ENCODE results near the gene OPN3. TPM values are rescaled to one million over a fixed set of nuclear protein-coding genes. Genes with fewer than 3 reads are reported as not detected.

Gene OPN3
- polyA plus RNA-seq, 1 donor (not counting 4 experiments of a cell fraction or from before 2014, with no cell fraction given) = 48.4 TPM

GRCh38 chr1:241615043-241615974 lies 24.9 kb downstream of the OPN3 start:
- no peaks in the 10 kb centered on the region for H4K20me1 ChIP-seq (ENCODE audit: control insufficient read depth, extremely low read depth, insufficient read depth, low read length)
- H3K9me1 ChIP-seq (ENCODE audit: control insufficient read depth, extremely low read depth, insufficient read depth, low read length) = no peaks in the 10 kb centered on the region
- no peaks in the 10 kb centered on the region for H3K27me3 ChIP-seq (ENCODE audit: control insufficient read depth, extremely low read depth, insufficient read depth, low read length)
- H3K27ac ChIP-seq (ENCODE audit: control insufficient read depth, insufficient read depth, low read length) = no peak overlapping the region
- H2AFZ ChIP-seq (ENCODE audit: control insufficient read depth, low read length) = no peak overlapping the region
- H3K4me1 ChIP-seq (ENCODE audit: control insufficient read depth, extremely low read depth, insufficient read depth, low read length) = peaks cover 25% of the 10 kb centered on the region
- H3K9me3 ChIP-seq (ENCODE audit: control insufficient read depth, low read depth, low read length) = no peaks in the 10 kb centered on the region
- no peak overlapping the region for H3K4me3 ChIP-seq (ENCODE audit: control insufficient read depth in 2 of 3, extremely low read depth in 1 of 3, insufficient read depth in 2 of 3, low read depth in 1 of 3, low read length in 3 of 3)
- no peak for DNase-seq (ENCODE audit: low read depth, low spot score)
- H3K4me2 ChIP-seq (ENCODE audit: control insufficient read depth, extremely low read depth, insufficient read depth, low read depth, low read length) = no peak overlapping the region
- H3K9ac ChIP-seq (ENCODE audit: control insufficient read depth, extremely low read depth, insufficient read depth, low read length) = no peak overlapping the region
- no peaks in the 10 kb centered on the region for H3K36me3 ChIP-seq (ENCODE audit: control insufficient read depth in 2 of 2, extremely low read depth in 1 of 2, insufficient read depth in 2 of 2, low read length in 2 of 2)
- FAIRE-seq = no peak
- H3K79me2 ChIP-seq (ENCODE audit: control insufficient read depth, insufficient read depth, low read length) = no peaks in the 10 kb centered on the region
- TF ChIP-seq CTCF (optimal IDR thresholded peaks at IDR 0.05 in 1 of 3, IDR thresholded peaks at IDR 0.05 in 1 of 3, conservative IDR thresholded peaks at IDR 0.05 in 1 of 3; ENCODE audit: extremely low read depth in 1 of 3, insufficient read depth in 2 of 3, low read length in 3 of 3) (no peak), EZH2 (IDR thresholded peaks at IDR 0.05; ENCODE audit: low read length) (no peak)
- dilution Hi-C loops (cut with MboI; ENCODE audit: extremely low pct_ligation_motif_present, low sequenced_read_pairs) = loop anchor here (25.0 kb wide), 1 partner anchor 222 kb away; the partner anchor contains the start of gene EXO1

- H3K27ac ChIP-seq (ENCODE audit: control insufficient read depth, insufficient read depth, low read length) = no peak overlapping the region
- dilution Hi-C loops (cut with MboI; ENCODE audit: extremely low pct_ligation_motif_present, low sequenced_read_pairs) = loop anchor here (25.0 kb wide), 1 partner anchor 223 kb away; the partner anchor contains the start of gene EXO1
- H3K9me3 ChIP-seq (ENCODE audit: control insufficient read depth, low read depth, low read length) = no peaks in the 10 kb centered on the region
- H3K9me1 ChIP-seq (ENCODE audit: control insufficient read depth, extremely low read depth, insufficient read depth, low read length) = no peaks in the 10 kb centered on the region
- no peak overlapping the region for H3K4me3 ChIP-seq (ENCODE audit: control insufficient read depth in 2 of 3, extremely low read depth in 1 of 3, insufficient read depth in 2 of 3, low read depth in 1 of 3, low read length in 3 of 3)
- H3K79me2 ChIP-seq (ENCODE audit: control insufficient read depth, insufficient read depth, low read length) = no peaks in the 10 kb centered on the region
- H3K4me1 ChIP-seq (ENCODE audit: control insufficient read depth, extremely low read depth, insufficient read depth, low read length) = peaks cover 32% of the 10 kb centered on the region
- no peaks in the 10 kb centered on the region for H3K36me3 ChIP-seq (ENCODE audit: control insufficient read depth in 2 of 2, extremely low read depth in 1 of 2, insufficient read depth in 2 of 2, low read length in 2 of 2)
- DNase-seq (ENCODE audit: low read depth, low spot score) (no peak), FAIRE-seq (no peak)
- no peaks in the 10 kb centered on the region for H3K27me3 ChIP-seq (ENCODE audit: control insufficient read depth, extremely low read depth, insufficient read depth, low read length)
- no peak overlapping the region for H3K9ac ChIP-seq (ENCODE audit: control insufficient read depth, extremely low read depth, insufficient read depth, low read length)
- H4K20me1 ChIP-seq (ENCODE audit: control insufficient read depth, extremely low read depth, insufficient read depth, low read length) = no peaks in the 10 kb centered on the region
- TF ChIP-seq CTCF (optimal IDR thresholded peaks at IDR 0.05 in 1 of 3, IDR thresholded peaks at IDR 0.05 in 1 of 3, conservative IDR thresholded peaks at IDR 0.05 in 1 of 3; ENCODE audit: extremely low read depth in 1 of 3, insufficient read depth in 2 of 3, low read length in 3 of 3) (no peak), EZH2 (IDR thresholded peaks at IDR 0.05; ENCODE audit: low read length) (no peak)
- H3K4me2 ChIP-seq (ENCODE audit: control insufficient read depth, extremely low read depth, insufficient read depth, low read depth, low read length) = no peak overlapping the region
- H2AFZ ChIP-seq (ENCODE audit: control insufficient read depth, low read length) = no peak overlapping the region
These were observed 25.6 kb downstream of the OPN3 start for GRCh38 chr1:241614572-241614971.

All from keratinocyte (primary cell).